H9 (cell line): Measurements from ENCODE around the gene CAMTA1. TPM values are rescaled to one million over a fixed set of nuclear protein-coding genes. Genes with fewer than 3 reads are reported as not detected.
"Not testable (repeated sequence)": the region's sequence is repeated elsewhere in the genome, so short reads cannot be mapped to it uniquely, and the experiment has no call there.

ENCODE experiments used
- DNase-seq: peaks from one replicate; pipeline ENCODE4 v3.0.0-alpha.2; 2017
- H2AFZ ChIP-seq: one replicate; pipeline ENCODE4 v1.6.1; 2013; ENCODE audit warnings: mild to moderate bottlenecking, low read length, control low read depth, moderate library complexity
- H2AK5ac ChIP-seq: 2 replicates; pipeline ENCODE4 v1.6.1; 2013; ENCODE audit warnings: low read length, control low read depth, mixed read lengths; ENCODE audit not compliant: insufficient read length
- H2BK120ac ChIP-seq: one replicate; pipeline ENCODE4 v1.6.1; 2013; ENCODE audit warnings: low read depth, mild to moderate bottlenecking, low read length, control low read depth, inconsistent platforms; ENCODE audit not compliant: poor library complexity, severe bottlenecking
- H2BK12ac ChIP-seq: 2 replicates; pipeline ENCODE4 v1.6.1; 2013; ENCODE audit warnings: low read length, control low read depth, mixed read lengths, low read depth; ENCODE audit not compliant: insufficient read length
- H2BK15ac ChIP-seq: 2 replicates; pipeline ENCODE4 v1.6.1; 2013; ENCODE audit warnings: low read depth, low read length, control low read depth
- H2BK20ac ChIP-seq: one replicate; pipeline ENCODE4 v1.6.1; 2013; ENCODE audit warnings: low read depth, mild to moderate bottlenecking, low read length, control low read depth, inconsistent platforms; ENCODE audit not compliant: poor library complexity, severe bottlenecking
- H2BK5ac ChIP-seq: 2 replicates; pipeline ENCODE4 v1.6.1; 2013; ENCODE audit warnings: low read length, control low read depth, mixed read lengths; ENCODE audit not compliant: insufficient read length
- H3K14ac ChIP-seq: 2 replicates; pipeline ENCODE4 v1.6.1; 2013; ENCODE audit warnings: low read length, control low read depth; ENCODE audit not compliant: insufficient read depth
- H3K18ac ChIP-seq: 2 replicates; pipeline ENCODE4 v1.6.1; 2013; ENCODE audit warnings: low read depth, mild to moderate bottlenecking, mixed read lengths, low read length, control low read depth; ENCODE audit not compliant: insufficient read length
- H3K23ac ChIP-seq: 2 replicates; pipeline ENCODE4 v1.6.1; 2013; ENCODE audit warnings: low read length, control low read depth, mixed read lengths, low read depth; ENCODE audit not compliant: insufficient read length
- H3K23me2 ChIP-seq: 2 replicates; pipeline ENCODE4 v1.6.1; 2013; ENCODE audit warnings: low read depth, mild to moderate bottlenecking, mixed read lengths, low read length, control low read depth; ENCODE audit not compliant: insufficient read length, poor library complexity, severe bottlenecking
- H3K27ac ChIP-seq: 2 replicates; pipeline ENCODE4 v1.5.1; 2013; ENCODE audit warnings: low read length, control low read depth, mixed read lengths, low read depth; ENCODE audit not compliant: insufficient read length
- H3K27me3 ChIP-seq: 2 replicates; pipeline ENCODE4 v1.6.1; 2013; ENCODE audit warnings: low read length, control low read depth, inconsistent platforms; ENCODE audit not compliant: insufficient read depth
- H3K4ac ChIP-seq: 2 replicates; pipeline ENCODE4 v1.6.1; 2013; ENCODE audit warnings: low read depth, mild to moderate bottlenecking, control low read depth, inconsistent platforms, low read length, moderate library complexity
- H3K4me1 ChIP-seq: 2 replicates; pipeline ENCODE4 v1.6.1; 2013; ENCODE audit warnings: low read length, control low read depth, inconsistent platforms; ENCODE audit not compliant: insufficient read depth
- H3K4me2 ChIP-seq: 2 replicates; pipeline ENCODE4 v1.6.1; 2013; ENCODE audit warnings: low read length, control low read depth, mixed read lengths; ENCODE audit not compliant: insufficient read length, insufficient read depth
- H3K56ac ChIP-seq: 2 replicates; pipeline ENCODE4 v1.6.1; 2013; ENCODE audit warnings: low read depth, mild to moderate bottlenecking, mixed read lengths, low read length, control low read depth; ENCODE audit not compliant: insufficient read length
- H3K79me1 ChIP-seq: 2 replicates; pipeline ENCODE4 v1.6.1; 2013; ENCODE audit warnings: low read depth, mild to moderate bottlenecking, moderate library complexity, low read length, control low read depth, inconsistent platforms; ENCODE audit not compliant: insufficient read depth, poor library complexity, severe bottlenecking
- H3K79me2 ChIP-seq: 2 replicates; pipeline ENCODE4 v1.6.1; 2013; ENCODE audit warnings: low read length, control low read depth, inconsistent platforms; ENCODE audit not compliant: insufficient read depth
- H3K9ac ChIP-seq: 2 replicates; pipeline ENCODE4 v1.6.1; 2013; ENCODE audit warnings: low read length, control low read depth, mixed read lengths; ENCODE audit not compliant: insufficient read length; ENCODE audit errors: extremely low read depth
- H3K9me3 ChIP-seq: one replicate; pipeline ENCODE4 v1.6.1; 2013; ENCODE audit warnings: low read depth, low read length, inconsistent platforms; ENCODE audit not compliant: control insufficient read depth
- H3T11ph ChIP-seq: one replicate; pipeline ENCODE4 v1.6.1; 2013; ENCODE audit warnings: mild to moderate bottlenecking, low read length, control low read depth, inconsistent platforms
- H4K20me1 ChIP-seq: one replicate; pipeline ENCODE4 v1.6.1; 2013; ENCODE audit not compliant: control insufficient read depth, insufficient read length, insufficient read depth
- H4K5ac ChIP-seq: 2 replicates; pipeline ENCODE4 v1.6.1; 2013; ENCODE audit warnings: low read depth, mild to moderate bottlenecking, mixed read lengths, low read length, control low read depth; ENCODE audit not compliant: insufficient read length
- H4K8ac ChIP-seq: replicated peaks from 2 replicates; pipeline ENCODE4 v1.6.1; 2013; ENCODE audit warnings: low read length, control low read depth, mixed read lengths, low read depth; ENCODE audit not compliant: insufficient read length
- H4K91ac ChIP-seq: 2 replicates; pipeline ENCODE4 v1.6.1; 2013; ENCODE audit warnings: low read depth, mild to moderate bottlenecking, moderate library complexity, mixed read lengths, low read length, control low read depth; ENCODE audit not compliant: insufficient read length
- H3K27ac Mint-ChIP-seq, 3 experiments: 2 replicates in 2 of 3; 3 replicates in 1 of 3; pipeline ENCODE4 v1.8.0; 2020 to 2021; ENCODE audit warnings: mixed read lengths in 3 of 3, mild to moderate bottlenecking in 1 of 3, moderate library complexity in 1 of 3
- H3K27me3 Mint-ChIP-seq: 2 replicates; pipeline ENCODE4 v1.8.0; 2021; ENCODE audit warnings: low read depth, mild to moderate bottlenecking, moderate library complexity, mixed read lengths
- H3K36me3 Mint-ChIP-seq, 3 experiments: 2 replicates in 2 of 3; 3 replicates in 1 of 3; pipeline ENCODE4 v1.8.0; 2020 to 2021; ENCODE audit warnings: low read depth in 3 of 3, mixed read lengths in 3 of 3; ENCODE audit not compliant: insufficient read depth in 1 of 3
- H3K4me1 Mint-ChIP-seq, 2 experiments: 2 replicates each; pipeline ENCODE4 v1.8.0; 2020; ENCODE audit warnings: mixed read lengths in 2 of 2
- H3K4me3 Mint-ChIP-seq, 2 experiments: 2 replicates in 1 of 2; 3 replicates in 1 of 2; pipeline ENCODE4 v1.8.0; 2020 to 2021; ENCODE audit warnings: mild to moderate bottlenecking in 2 of 2, mixed read lengths in 2 of 2, moderate library complexity in 1 of 2
- H3K9me3 Mint-ChIP-seq, 2 experiments: 2 replicates in 1 of 2; 3 replicates in 1 of 2; pipeline ENCODE4 v1.8.0; 2020; ENCODE audit warnings: mild to moderate bottlenecking in 2 of 2, mixed read lengths in 2 of 2, moderate library complexity in 1 of 2
- CTCF ChIP-seq: fragments of 200-600 bp; sonication (generic); conservative IDR thresholded peaks from 3 replicates; pipeline ENCODE4 v1.8.0; 2021; ENCODE audit warnings: antibody characterized with exemption, mild to moderate bottlenecking
- WGBS: extraction: QIAGEN DNeasy Blood & Tissue Kit; methylation state at CpG from one replicate; pipeline ENCODE4 v1.1.7; 2013; ENCODE audit warnings: missing lambda C conversion rate, low lambda C conversion rate, mixed read lengths; ENCODE audit not compliant: insufficient read length; ENCODE audit errors: extremely low coverage; 5-methylcytosine and 5-hydroxymethylcytosine counted together
- total RNA-seq: library from RNA; stranded (reverse); gene quantifications from 2 replicates; pipeline ENCODE4 v1.2.1, GENCODE V29; 2021

Gene CAMTA1
- total RNA-seq, 1 experiment from 2014 or later, result 115 TPM

- Histone ChIP-seq H2BK12ac (no peak overlapping the region), H2BK20ac (no peak overlapping the region), H2BK15ac (no peak overlapping the region), H3K27ac (no peak overlapping the region), H3K4me1 (no peaks in the 10 kb centered on the region), H4K8ac (no peak overlapping the region), H3K18ac (no peak overlapping the region), H3K4ac (no peak overlapping the region), H2BK5ac (no peak overlapping the region), H2AFZ (no peak overlapping the region), H3K79me1 (no peaks in the 10 kb centered on the region), H3K23ac (no peak overlapping the region), H3T11ph (no peak overlapping the region), H3K9ac (no peak overlapping the region), H3K9me3 (no peaks in the 10 kb centered on the region), H3K23me2 (no peaks in the 10 kb centered on the region), H3K4me2 (no peak overlapping the region), H4K91ac (no peak overlapping the region), H3K14ac (no peak overlapping the region; the same call in 1 of the 2 replicates), H4K5ac (no peak overlapping the region), H3K27me3 (no peaks in the 10 kb centered on the region), H3K79me2 (no peaks in the 10 kb centered on the region), H2AK5ac (no peak overlapping the region), H2BK120ac (no peak overlapping the region), H3K56ac (no peak overlapping the region), H4K20me1 (no peaks in the 10 kb centered on the region)
- Mint-ChIP-seq H3K27me3 (peaks cover 3% of the 10 kb centered on the region; the same call in 1 of the 2 replicates), H3K9me3 (peaks cover 9% of the 10 kb centered on the region in 2 experiments; a peak in 4 of 5 replicates), H3K4me1 (peaks cover 0 to 5% of the 10 kb centered on the region in 2 experiments; a peak in 2 of 4 replicates), H3K27ac (no peak overlapping the region), H3K4me3 (no peak overlapping the region), H3K36me3 (peaks cover 0 to 4% (median 0%) of the 10 kb centered on the region in 3 experiments; a peak in 1 of 7 replicates)
- no CpG with 5 or more reads among the region's 10 CpGs for WGBS
- no peak for TF ChIP-seq CTCF
- no peak for DNase-seq
Observed at GRCh38 chr1:7596126-7596965, 811.1 kb downstream of the CAMTA1 start.

GRCh38 chr1:7598058-7598457 lies 812.8 kb downstream of the CAMTA1 start:
- H2BK12ac ChIP-seq, H3K18ac ChIP-seq, H3K4ac ChIP-seq, H3K23me2 ChIP-seq, H3K9ac ChIP-seq, H3K4me2 ChIP-seq, H2AFZ ChIP-seq, H3T11ph ChIP-seq, H2AK5ac ChIP-seq, H3K4me1 ChIP-seq, H3K9me3 ChIP-seq, H3K79me2 ChIP-seq, H3K27ac ChIP-seq, H4K8ac ChIP-seq, H4K91ac ChIP-seq, H3K4me1 Mint-ChIP-seq, H4K5ac ChIP-seq, H2BK20ac ChIP-seq, H3K79me1 ChIP-seq, H3K4me3 Mint-ChIP-seq, H3K27ac Mint-ChIP-seq, H3K56ac ChIP-seq, H3K36me3 Mint-ChIP-seq, H2BK5ac ChIP-seq, H4K20me1 ChIP-seq, H3K27me3 Mint-ChIP-seq, H3K27me3 ChIP-seq, H3K14ac ChIP-seq, H2BK15ac ChIP-seq, H2BK120ac ChIP-seq, DNase-seq, H3K23ac ChIP-seq: not testable (repeated sequence)
- H3K9me3 Mint-ChIP-seq, result peaks cover 12 to 13% of the 10 kb centered on the region in 2 experiments; a peak in 4 of 5 replicates
- WGBS, result no CpG with 5 or more reads among the region's 3 CpGs
